Smooth muscle cell (in vitro differentiated cells): ENCODE data around the gene USP40. TPM values are rescaled to one million over a fixed set of nuclear protein-coding genes. Genes with fewer than 3 reads are reported as not detected.

Source experiments
- DNase-seq: peaks from one replicate; lab custom pipeline; 2025; ENCODE audit not compliant: unreplicated experiment; lab: John Stamatoyannopoulos, UW
- H2AFZ ChIP-seq: fragments of 200-600 bp; sonication (generic); 2 replicates; pipeline ENCODE4 v1.6.0; 2016; ENCODE audit warnings: antibody characterized with exemption, low read depth, mild to moderate bottlenecking
- H3F3A ChIP-seq: fragments of 200-600 bp; sonication (generic); 2 replicates; pipeline ENCODE4 v1.6.0; 2017; ENCODE audit warnings: antibody characterized with exemption, low read depth
- H3K27ac ChIP-seq: fragments of 200-600 bp; sonication (generic); 2 replicates; pipeline ENCODE4 v1.5.1; 2016; ENCODE audit warnings: low read depth, mild to moderate bottlenecking
- H3K27me3 ChIP-seq: fragments of 200-600 bp; sonication (generic); 2 replicates; pipeline ENCODE4 v1.6.1; 2016; ENCODE audit warnings: low read depth, mild to moderate bottlenecking
- H3K36me3 ChIP-seq: fragments of 200-600 bp; sonication (generic); 2 replicates; pipeline ENCODE4 v1.5.1; 2016; ENCODE audit warnings: low read depth
- H3K4me1 ChIP-seq: fragments of 200-600 bp; sonication (generic); 2 replicates; pipeline ENCODE4 v1.5.1; 2016; ENCODE audit warnings: low read depth
- H3K4me2 ChIP-seq: fragments of 200-600 bp; sonication (generic); 2 replicates; pipeline ENCODE4 v1.6.0; 2016; ENCODE audit warnings: mild to moderate bottlenecking
- H3K4me3 ChIP-seq: fragments of 200-600 bp; sonication (generic); 2 replicates; pipeline ENCODE4 v1.5.1; 2016; ENCODE audit warnings: mild to moderate bottlenecking
- H3K79me2 ChIP-seq: fragments of 200-600 bp; sonication (generic); 2 replicates; pipeline ENCODE4 v1.6.0; 2016; ENCODE audit warnings: low read depth, mild to moderate bottlenecking
- H3K9ac ChIP-seq: fragments of 200-600 bp; sonication (generic); 2 replicates; pipeline ENCODE4 v1.6.0; 2016; ENCODE audit warnings: low read depth
- H3K9me3 ChIP-seq: fragments of 200-600 bp; sonication (generic); replicated peaks from 2 replicates; pipeline ENCODE4 v1.5.1; 2016; ENCODE audit warnings: low read depth
- H4K20me1 ChIP-seq: fragments of 200-600 bp; sonication (generic); 2 replicates; pipeline ENCODE4 v1.6.0; 2016; ENCODE audit warnings: low read depth
- CTCF ChIP-seq: fragments of 200-600 bp; sonication (generic); IDR thresholded peaks from 2 replicates; pipeline ENCODE4 v1.5.1; 2017; ENCODE audit warnings: borderline replicate concordance, mild to moderate bottlenecking, antibody characterized with exemption; ENCODE audit not compliant: insufficient read depth, poor library complexity, severe bottlenecking
- WGBS: methylation state at CpG from one replicate; pipeline ENCODE4 v1.1.7; 2016; ENCODE audit warnings: low lambda C conversion rate; 5-methylcytosine and 5-hydroxymethylcytosine counted together
- polyA plus RNA-seq: library from polyadenylated mRNA; unstranded; fragments of >200 nt; fragmentation: Nextera tagmentation; extraction: Ambion mirVana; gene quantifications from 2 replicates; pipeline ENCODE4 v1.2.1, GENCODE V29; 2016
- total RNA-seq: library from RNA; depleted of rRNA; stranded (reverse); fragments of >200 nt; gene quantifications from 2 replicates; pipeline ENCODE4 v1.2.3, GENCODE V29; 2014

The USP40 gene
- total and polyA plus RNA-seq, 2 experiments from 2014 or later: 9.4 to 23.6 TPM

DNA sequence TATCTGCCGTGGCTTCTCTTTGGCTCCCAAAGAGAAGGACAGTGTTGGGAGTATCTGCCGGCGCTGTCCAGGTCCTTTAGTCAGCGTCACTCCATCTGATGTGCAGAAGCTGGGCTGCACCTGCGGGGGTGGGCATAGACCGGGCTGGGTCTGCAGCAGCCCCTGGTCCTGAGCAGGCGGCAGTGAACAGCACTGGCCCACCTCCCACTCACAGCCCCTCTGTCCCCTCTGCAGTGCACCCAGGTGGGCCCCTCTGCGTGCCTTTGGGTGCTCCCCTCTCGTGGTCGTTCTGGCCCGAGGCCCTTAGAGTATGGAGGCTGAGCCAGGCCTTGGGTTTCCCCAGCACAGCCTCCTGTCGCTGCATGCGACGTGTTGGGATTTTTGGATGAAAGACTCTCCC, 95.7 kb downstream of the USP40 start:
- WGBS: 94% methylated on average over 14 of the region's 14 CpGs
- no peaks in the 10 kb centered on the region for H3F3A ChIP-seq
- peaks cover 3% of the 10 kb centered on the region for H3K36me3 ChIP-seq

DNA sequence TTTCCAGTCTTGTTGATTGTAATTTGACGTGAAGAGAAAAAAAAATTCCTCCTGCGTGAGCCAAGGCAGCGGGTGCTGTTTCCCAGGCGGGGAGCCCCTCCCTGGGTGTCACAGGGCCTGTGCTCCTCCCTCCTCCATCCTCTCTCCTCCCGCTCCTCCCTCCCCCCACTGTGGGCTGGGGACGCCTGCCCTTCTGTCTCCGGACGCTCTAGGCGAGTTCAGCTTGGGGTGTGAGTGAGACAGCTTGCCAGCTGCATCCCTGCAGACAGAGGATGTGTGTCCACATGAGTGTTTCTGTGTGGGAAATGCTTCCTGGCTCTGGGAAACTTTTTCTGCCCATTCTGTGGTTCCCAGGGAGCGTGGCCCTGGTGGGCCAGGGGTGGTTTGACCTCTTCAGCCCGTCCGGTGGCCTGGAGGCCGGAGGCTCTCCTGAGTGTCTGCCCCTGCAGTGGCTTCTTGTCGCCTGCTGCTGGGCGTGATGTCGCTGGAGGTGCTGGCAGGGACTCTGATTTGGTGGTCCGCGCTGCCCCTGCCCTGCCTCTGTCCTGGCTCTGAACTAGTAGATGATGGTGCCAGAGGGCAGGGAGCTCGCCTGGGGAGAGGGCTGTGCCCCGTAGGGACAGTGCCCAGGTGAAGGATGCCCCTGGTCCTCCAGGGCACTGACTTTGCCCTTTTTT, 96.4 kb downstream of the USP40 start:
- Histone ChIP-seq H3K9ac (no peak overlapping the region), H3K36me3 (peaks cover 3% of the 10 kb centered on the region), H3K27me3 (no peaks in the 10 kb centered on the region), H3K9me3 (no peaks in the 10 kb centered on the region), H3K4me2 (no peak overlapping the region), H4K20me1 (no peaks in the 10 kb centered on the region), H3K4me1 (no peaks in the 10 kb centered on the region), H3F3A (no peaks in the 10 kb centered on the region), H3K4me3 (no peak overlapping the region), H3K27ac (no peak overlapping the region), H2AFZ (no peak overlapping the region), H3K79me2 (no peaks in the 10 kb centered on the region)
- TF ChIP-seq CTCF: no peak
- no peak for DNase-seq
- WGBS: 96% methylated on average over 20 of the region's 20 CpGs

More for the DNA sequence above, 95.7 kb downstream of the USP40 start:
- H3K4me3 ChIP-seq: no peak overlapping the region
- H4K20me1 ChIP-seq: no peaks in the 10 kb centered on the region
- no peaks in the 10 kb centered on the region for H3K79me2 ChIP-seq
- H3K4me2 ChIP-seq: no peak overlapping the region
- H3K27ac ChIP-seq: no peak overlapping the region
- no peaks in the 10 kb centered on the region for H3K4me1 ChIP-seq
- H3K27me3 ChIP-seq: no peaks in the 10 kb centered on the region
- no peaks in the 10 kb centered on the region for H3K9me3 ChIP-seq
- H3K9ac ChIP-seq: no peak overlapping the region
- no peak overlapping the region for H2AFZ ChIP-seq
- TF ChIP-seq CTCF: no peak
- no peak for DNase-seq

DNA sequence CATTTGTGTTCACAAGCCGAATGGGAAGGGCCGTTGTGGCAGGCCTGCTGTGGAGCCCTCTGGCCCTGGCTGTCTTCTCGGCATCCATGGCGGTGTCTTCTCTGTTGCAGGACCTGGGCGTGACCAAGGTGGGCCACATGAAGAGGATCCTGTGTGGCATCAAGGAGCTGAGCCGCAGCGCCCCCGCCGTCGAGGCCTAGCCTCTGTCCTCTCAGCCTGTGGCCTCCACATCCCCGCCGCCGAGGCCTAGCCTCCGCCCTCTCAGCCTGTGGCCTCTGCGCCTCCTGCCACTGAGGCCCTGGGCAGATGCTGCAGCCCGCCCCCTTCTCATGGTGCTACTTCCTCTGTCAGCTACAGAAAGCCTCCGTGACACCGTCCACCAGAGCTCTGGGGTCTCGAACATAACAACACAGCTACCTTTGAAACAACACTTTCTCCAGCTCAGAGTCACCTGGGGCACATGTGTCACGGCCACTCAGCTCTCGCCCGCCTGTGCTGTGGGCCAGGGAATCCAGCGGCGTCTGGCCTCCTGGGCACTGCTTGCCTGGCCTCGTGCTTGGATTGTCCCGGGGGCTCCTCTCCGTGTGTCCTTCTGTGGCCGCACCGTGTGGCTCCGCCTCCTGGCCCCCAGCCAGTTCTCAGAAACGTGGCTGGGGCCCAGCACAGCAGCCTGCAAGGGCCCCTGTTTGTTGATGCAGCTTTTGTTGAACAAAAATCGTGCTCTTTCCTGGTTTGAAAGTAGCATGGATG, 97.1 kb downstream of the USP40 start:
- H3K4me2 ChIP-seq: no peak overlapping the region
- no peak for DNase-seq

More for the DNA sequence above, 97.1 kb downstream of the USP40 start:
- Histone ChIP-seq H2AFZ (no peak overlapping the region), H3K4me1 (no peaks in the 10 kb centered on the region), H3K4me3 (no peak overlapping the region), H3F3A (no peaks in the 10 kb centered on the region), H3K9me3 (no peaks in the 10 kb centered on the region), H3K36me3 (peaks cover 3% of the 10 kb centered on the region), H3K9ac (no peak overlapping the region), H4K20me1 (no peaks in the 10 kb centered on the region), H3K27me3 (no peaks in the 10 kb centered on the region), H3K27ac (no peak overlapping the region), H3K79me2 (no peaks in the 10 kb centered on the region)
- no peak for TF ChIP-seq CTCF
- 97% methylated on average over 28 of the region's 32 CpGs for WGBS
